Measurements from ENCODE around the gene STRA8.
"Not testable (repeated sequence)": the region's sequence is repeated elsewhere in the genome, so short reads cannot be mapped to it uniquely, and the experiment has no call there.

Gene STRA8

DNA sequence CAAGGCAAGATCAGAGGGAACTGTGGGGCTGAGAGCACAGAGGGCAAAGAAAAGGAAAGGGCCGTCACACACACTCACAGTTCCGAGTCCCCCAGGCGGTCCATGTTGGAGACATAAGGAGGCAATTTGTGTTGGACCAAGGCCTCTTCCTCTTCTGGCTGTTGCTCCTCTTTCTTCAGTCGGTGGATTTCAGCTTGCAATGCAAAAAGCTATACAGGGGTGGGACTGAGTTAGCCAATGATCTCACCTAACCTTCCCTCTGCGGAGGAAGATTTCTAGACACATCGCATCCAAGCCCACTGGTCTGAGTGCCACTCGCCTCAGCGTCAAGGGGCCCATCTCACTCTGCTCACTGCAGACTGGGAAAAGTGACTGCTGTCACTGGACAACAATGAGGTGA lies 27.8 kb upstream of the STRA8 start:
- no peak for DNase-seq

GRCh38 chr7:135206941-135207391 lies 26.7 kb upstream of the STRA8 start:
- no peak for DNase-seq

- DNase-seq, result no peak
Measured at GRCh38 chr7:135207406-135208101, 26.1 kb upstream of the STRA8 start.

GRCh38 chr7:135208102-135208793 lies 25.4 kb upstream of the STRA8 start:
- DNase-seq, result no peak

DNA sequence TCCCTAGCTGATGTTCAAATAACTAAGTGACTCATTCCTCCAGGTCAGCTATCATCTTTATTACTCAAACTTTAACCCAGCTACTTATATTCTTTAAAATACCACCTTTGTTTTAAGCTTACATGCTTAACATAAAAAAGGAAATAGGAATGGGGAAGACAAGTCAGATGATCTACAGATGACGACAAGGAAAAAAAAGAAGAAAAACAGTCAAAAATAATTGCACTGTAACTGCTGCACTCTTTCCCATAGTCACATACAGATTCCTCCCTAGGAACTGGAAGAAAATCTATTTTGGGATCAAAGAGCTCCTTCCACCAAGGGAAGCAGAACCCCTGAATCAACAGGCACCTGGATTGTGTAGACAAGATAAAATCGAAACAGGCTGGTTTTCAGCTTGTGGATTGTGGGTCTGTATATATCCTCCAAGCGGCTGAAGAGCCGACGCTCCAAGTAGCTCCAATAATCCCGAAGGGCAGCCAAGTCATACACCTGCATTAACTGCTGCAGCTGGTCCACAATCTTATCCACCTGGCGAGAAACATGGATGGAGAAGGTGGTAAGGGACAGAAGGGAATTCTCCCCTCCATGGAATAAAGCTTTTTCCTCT lies 24.3 kb upstream of the STRA8 start:
- no peak for DNase-seq

DNA sequence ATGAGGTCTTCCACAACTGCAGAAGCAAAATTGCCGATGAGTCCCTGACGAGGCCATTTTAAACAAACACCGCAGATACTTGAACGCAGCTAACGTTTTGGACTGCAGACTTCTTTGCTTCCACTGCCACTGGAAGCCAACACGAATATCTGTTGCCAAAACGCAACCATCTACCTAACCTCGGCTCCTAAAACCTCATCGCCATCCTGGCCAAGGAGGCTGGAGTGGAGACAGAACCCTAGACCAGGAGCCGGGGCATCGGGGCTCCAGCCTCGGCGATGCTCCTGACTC lies 22.8 kb upstream of the STRA8 start:
- no peak for DNase-seq

GRCh38 chr7:135211179-135211945 lies 22.3 kb upstream of the STRA8 start, which contains the start of gene WDR91:
Gene WDR91 (minus strand): TSS chr7:135211526. CDS start chr7:135211502, 24 bp downstream.
- peak; percentile 90 for DNase-seq

DNA sequence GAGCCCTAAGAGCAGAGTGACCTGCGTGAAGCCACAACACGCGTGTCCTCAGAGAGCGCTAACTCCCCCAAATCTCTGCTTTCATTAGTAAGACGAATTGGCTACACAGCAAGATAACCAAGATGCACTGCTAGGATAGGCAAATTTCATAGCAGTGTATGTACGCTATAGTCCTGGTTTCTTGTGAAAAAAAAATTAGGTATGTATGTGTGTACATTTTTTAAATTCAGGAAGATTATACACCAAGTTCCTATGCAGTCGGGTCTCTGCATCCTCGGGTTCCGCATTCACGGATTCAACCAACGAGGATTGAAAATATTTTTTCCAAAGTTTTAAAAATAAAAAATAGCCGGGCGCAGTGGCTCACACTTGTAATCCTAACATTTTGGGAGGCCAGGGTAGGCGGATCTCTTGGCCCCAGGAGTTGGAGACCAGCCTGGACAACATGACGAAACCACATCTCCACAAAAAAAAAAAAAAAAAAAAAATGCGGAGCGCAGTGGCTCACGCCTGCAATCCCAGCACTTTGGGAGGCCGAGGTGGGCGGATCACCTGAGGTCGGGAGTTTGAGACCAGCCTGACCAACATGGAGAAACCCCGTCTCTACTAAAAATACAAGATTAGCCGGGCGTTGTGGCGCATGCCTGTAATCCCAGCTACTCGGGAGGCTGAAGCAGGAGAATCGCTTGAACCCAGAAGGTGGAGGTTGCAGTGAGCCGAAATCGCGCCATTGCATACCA lies 21.5 kb upstream of the STRA8 start:
- DNase-seq, result peak; percentile 30

DNA sequence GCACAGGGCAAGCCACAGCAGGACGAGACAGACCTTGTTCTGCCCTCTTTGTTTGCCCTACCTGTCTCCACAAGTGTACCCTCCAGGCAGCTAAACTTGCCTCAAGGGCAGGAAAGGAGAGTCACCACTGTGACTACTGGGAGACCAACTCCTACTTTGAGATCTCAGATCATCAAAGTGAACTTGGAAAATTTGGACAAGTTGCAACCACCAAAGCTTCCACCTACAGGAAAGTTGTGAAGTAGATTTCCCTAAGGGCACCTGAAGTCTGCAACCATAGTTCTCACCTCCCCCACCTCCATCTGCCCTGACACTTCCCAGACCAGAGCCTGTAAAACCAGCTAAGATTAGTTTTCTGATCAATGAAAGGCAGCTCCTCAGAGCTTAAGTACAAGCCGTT lies 19.8 kb upstream of the STRA8 start:
- DNase-seq, result no peak

- no peak for DNase-seq
Measured at GRCh38 chr7:135215180-135215579, 18.5 kb upstream of the STRA8 start.

DNA sequence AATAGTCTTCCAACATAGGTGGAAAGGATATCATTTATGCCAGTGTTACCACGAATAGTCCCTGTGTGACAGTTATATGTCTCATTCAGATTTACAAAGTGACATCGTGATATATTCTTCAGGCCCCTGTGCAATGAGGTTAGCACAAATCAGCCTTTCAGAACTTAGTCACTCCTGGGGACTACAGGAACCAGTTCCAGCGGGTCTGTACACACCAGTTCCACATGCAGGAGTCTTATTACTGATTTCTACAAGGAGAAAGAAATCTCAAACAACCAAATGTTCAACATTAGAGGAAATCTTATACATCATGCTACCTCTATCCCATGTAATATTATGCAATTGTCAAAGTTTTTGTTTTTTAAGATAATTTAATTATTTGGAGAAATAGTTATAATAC lies 17.9 kb upstream of the STRA8 start:
- DNase-seq, result no peak

DNA sequence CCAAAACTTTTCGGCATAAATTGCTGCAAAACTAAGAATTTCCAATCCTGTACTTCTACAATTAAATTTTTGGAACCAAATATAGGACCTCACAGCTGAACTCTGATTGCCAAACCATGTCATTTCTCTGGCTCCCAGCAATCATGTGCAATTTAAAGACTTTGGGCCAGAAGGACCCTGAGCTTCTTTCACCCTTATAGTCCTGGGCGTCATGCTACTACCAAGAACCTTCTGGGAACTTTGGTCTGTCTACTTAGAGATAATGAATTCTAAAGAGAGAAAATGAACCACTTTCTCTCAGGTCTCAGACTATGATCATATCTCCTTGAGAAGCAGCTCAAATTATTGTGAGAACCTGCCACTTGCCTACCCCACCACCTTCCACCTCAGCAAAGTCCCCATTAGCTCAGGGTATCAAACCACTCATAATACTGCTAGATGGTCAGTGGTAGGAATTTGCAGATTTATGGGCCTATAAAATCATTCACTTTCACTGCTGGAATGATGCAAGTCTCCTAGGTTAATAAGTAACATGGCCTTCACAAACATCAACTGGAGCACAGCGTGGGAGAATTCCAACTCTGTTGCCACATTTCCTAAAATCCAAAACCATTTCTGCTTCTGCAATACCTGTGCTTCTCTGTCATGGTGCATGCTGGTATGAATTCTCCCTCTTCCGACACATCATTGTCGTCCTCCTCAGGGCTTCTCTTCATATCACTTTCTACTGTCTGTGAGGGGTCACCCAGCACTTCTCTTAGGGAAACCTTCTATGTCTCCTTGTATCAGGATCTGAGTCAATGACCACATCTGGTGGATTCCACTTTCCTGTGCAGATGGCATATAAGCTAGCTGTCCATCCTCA lies 15.8 kb upstream of the STRA8 start:
- DNase-seq, result no peak

GRCh38 chr7:135224027-135224426 lies 9.6 kb upstream of the STRA8 start:
- no peak for DNase-seq

- no peak for DNase-seq
Measured at GRCh38 chr7:135231686-135232085, 2.0 kb upstream of the STRA8 start.

DNA sequence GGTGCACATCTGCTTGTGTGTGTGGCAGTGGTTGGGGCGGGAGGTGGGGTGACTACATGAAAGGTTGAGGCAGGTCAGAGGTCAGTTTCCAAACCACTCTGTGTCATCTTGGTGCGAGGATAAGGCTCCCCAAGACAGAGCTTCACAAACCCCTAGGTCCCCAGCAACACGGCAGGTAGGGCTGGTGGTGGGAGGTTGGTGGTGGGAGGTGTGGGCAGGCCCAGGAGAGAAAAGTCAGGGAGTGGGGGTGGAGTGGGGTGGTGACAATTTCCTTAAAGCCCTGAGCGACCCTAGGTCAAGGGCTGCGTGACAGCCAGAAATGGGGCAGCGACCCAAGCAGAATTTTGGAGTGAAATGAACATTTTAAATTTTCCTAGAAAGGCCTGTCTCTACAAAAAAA lies 1.6 kb upstream of the STRA8 start:
- DNase-seq, result no peak

DNA sequence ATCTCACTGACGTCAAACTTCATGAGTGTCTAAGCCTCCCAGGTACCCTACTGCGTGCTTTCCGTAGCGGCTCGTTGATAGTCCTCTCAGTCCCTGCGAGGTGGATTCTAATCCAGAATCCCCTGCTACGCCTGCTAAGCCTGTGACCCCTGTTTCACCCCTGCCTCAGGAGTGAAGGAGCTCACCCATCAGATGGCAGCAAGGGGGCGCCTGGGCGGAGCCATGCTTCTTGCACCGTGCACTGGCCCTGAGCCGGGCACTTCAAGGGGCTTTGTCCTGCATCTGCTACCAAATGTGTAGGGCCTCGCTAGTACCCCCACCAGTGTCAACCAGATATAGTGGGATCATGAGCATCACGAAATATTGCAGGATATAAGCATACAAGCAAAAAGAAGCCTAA lies 918 bp upstream of the STRA8 start:
- DNase-seq, result no peak

GRCh38 chr7:135234095-135234494 lies 457 bp downstream of the STRA8 start:
- not testable (repeated sequence) for DNase-seq

DNA sequence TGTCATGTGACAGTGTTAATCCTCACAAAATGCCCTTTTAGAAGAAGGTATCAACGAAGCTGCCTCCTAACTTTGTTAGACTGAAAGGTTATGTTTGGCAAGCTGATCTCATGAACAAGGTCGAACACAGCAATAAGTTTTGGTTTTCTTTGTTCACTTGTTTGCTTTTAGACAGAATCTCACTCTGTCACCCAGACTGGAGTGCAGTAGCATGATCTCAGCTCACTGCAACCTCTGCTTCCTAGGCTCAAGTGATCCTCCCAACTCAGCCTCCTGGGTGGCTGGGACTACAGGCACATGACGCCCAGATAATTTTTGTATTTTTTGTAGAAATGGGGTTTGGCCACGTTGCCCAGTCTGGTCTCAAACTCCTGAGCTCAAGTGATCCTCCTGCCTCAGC lies 1.1 kb downstream of the STRA8 start:
- no peak for DNase-seq

DNA sequence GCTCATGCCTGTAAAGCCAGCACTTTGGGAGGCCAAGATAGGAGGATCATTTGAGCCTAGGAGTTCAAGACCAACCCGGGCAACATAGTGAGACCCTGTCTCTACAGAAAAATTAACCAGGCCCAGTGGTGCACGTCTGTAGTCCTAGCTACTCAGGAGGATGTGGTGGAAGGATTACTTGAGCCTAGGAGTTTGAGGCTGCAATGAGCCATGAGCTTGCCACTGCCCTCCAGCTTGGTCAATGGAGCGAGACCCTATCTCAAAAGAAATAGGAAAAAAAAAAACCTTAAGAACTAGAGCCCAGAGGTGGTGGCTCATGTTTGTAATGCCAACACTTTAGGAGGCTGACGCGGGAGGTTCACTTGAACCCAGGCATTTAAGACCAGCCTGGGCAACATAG lies 2.2 kb downstream of the STRA8 start:
- DNase-seq, result no peak

DNA sequence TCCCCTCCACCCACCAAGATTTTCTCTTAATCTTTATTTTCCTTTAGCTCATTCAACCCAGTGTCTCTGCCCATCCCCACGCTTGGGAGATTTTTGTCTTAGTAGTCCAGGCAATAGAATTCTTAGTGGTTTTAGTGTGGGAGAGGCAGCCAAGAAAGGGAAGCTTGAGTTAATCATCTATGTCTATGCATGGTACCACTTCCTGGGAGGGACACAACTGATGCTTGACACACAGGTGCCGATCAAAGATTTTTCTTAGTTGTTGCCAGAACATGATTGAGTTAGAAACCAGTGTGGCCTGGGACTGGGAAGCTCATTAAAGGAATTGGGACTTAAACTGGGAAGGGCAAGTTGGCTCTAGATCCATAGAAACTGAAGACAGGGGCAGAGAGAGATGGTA lies 3.1 kb downstream of the STRA8 start:
- DNase-seq, result no peak

GRCh38 chr7:135238112-135238744 lies 4.6 kb downstream of the STRA8 start:
- no peak for DNase-seq

All from fibroblast of skin of right biceps (primary cell).